ENCODE measurements around the gene TNIP2.
"Not testable (repeated sequence)": the region's sequence is repeated elsewhere in the genome, so short reads cannot be mapped to it uniquely, and the experiment has no call there.

TNIP2 gene

GRCh38 chr4:2742081-2742822, 13.9 kb downstream of the TNIP2 start:
- H3K4me3 ChIP-seq (ENCODE audit: low read depth, low read length), result no peak overlapping the region
- DNase-seq (ENCODE audit: low read depth), result no peak
- no peak for TF ChIP-seq CTCF (IDR thresholded peaks at IDR 0.05; ENCODE audit: low read depth, low read length, missing control alignments)

- no peak for DNase-seq (ENCODE audit: low read depth)
- no peak for TF ChIP-seq CTCF (IDR thresholded peaks at IDR 0.05; ENCODE audit: low read depth, low read length, missing control alignments)
Measured at GRCh38 chr4:2741626-2742025, 14.5 kb downstream of the TNIP2 start.

GRCh38 chr4:2738296-2738695, 17.8 kb downstream of the TNIP2 start:
- H3K4me3 ChIP-seq (ENCODE audit: low read depth, low read length); DNase-seq (ENCODE audit: low read depth): not testable (repeated sequence)

More at GRCh38 chr4:2741626-2742025, 14.5 kb downstream of the TNIP2 start:
- no peak overlapping the region for H3K4me3 ChIP-seq (ENCODE audit: low read depth, low read length)

GRCh38 chr4:2735869-2736268, 20.3 kb downstream of the TNIP2 start:
- H3K4me3 ChIP-seq (ENCODE audit: low read depth, low read length), result no peak overlapping the region
- no peak for TF ChIP-seq CTCF (IDR thresholded peaks at IDR 0.05; ENCODE audit: low read depth, low read length, missing control alignments)
- DNase-seq (ENCODE audit: low read depth), result no peak

- no peak for DNase-seq (ENCODE audit: low read depth)
- no peak for TF ChIP-seq CTCF (IDR thresholded peaks at IDR 0.05; ENCODE audit: low read depth, low read length, missing control alignments)
- H3K4me3 ChIP-seq (ENCODE audit: low read depth, low read length), result no peak overlapping the region
Measured at GRCh38 chr4:2734612-2735011, 21.5 kb downstream of the TNIP2 start.

GRCh38 chr4:2733844-2734574, 22.1 kb downstream of the TNIP2 start:
- TF ChIP-seq CTCF (IDR thresholded peaks at IDR 0.05; ENCODE audit: low read depth, low read length, missing control alignments), result no peak
- H3K4me3 ChIP-seq (ENCODE audit: low read depth, low read length), result no peak overlapping the region
- DNase-seq (ENCODE audit: low read depth), result no peak

GRCh38 chr4:2733001-2733843, 22.9 kb downstream of the TNIP2 start:
- no peak for DNase-seq (ENCODE audit: low read depth)
- no peak overlapping the region for H3K4me3 ChIP-seq (ENCODE audit: low read depth, low read length)
- no peak for TF ChIP-seq CTCF (IDR thresholded peaks at IDR 0.05; ENCODE audit: low read depth, low read length, missing control alignments)
